ENCODE results near the gene PFKFB3.

Gene PFKFB3

DNA sequence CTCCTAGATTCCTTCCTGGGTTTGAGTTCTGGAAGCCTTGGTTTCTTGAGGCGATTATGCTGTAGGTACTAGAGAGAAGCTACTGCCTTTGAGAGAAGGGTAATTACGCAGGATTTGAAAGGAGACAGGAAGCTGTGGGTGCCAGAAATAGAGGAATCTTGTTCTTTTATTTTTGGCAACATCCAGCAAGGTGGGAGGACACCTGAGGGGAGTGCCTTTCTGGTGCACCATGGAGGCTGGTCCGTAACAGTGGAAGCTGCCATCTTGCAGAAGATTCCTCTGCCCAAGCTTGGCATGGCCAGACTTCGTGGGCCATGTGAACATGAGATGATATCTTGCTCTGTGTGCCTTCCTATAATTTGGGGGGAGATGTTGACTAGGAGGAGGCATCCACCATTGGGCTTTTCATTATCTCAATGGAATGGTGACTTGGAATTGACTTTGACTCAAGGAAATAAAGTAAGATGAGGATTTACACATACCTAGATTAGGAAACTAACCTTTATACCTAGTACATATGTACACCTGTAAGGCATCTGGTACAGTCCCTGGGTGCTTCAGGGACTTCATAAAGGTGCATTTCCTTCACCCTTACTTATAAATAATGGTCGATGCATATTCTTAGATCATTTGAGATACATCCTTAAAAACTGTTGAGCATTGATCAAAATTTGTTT lies 98.2 kb downstream of the PFKFB3 start:
- DNase-seq (ENCODE audit: low spot score), result no peak

DNA sequence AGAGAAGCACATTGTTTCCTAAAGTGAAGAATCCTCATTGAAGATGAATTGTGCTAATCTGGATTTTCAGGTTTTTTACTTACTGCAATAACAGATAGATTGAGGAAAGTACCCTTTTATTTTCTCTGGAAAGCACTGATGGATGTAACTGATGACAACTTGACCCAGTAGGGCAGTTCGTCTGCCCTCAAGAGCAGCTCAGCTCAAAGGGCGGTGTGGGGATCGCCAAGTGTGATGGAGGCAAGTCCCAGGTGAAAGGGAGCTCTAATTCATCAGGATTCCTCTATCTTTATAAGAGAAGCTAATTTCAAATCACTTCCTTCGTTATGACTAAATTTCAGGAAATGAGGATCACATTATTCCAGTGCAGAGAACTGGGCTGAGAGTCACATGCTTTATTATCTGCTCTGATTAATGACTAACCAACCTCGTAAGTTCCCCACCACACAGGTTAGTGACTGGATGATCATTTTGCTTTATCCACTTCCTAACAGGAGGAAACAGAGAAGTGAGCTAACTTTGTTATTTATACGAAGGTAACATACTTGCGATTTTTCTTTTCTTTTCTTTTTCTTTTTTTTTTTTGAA lies 98.8 kb downstream of the PFKFB3 start:
- DNase-seq (ENCODE audit: low spot score), result no peak

Measured in Ammon's horn (tissue), 1 donor.